Neural progenitor cell (in vitro differentiated cells): Measurements from ENCODE around the gene RANGAP1. TPM values are rescaled to one million over a fixed set of nuclear protein-coding genes. Genes with fewer than 3 reads are reported as not detected.

ENCODE experiments used
- DNase-seq: peaks from one replicate; pipeline ENCODE4 v3.0.0-alpha.2; 2016; ENCODE audit warnings: low spot score
- H2AFZ ChIP-seq: fragments of 200-600 bp; sonication (generic); replicated peaks from 2 replicates; pipeline ENCODE4 v1.6.1; 2016; ENCODE audit warnings: antibody characterized with exemption
- H3F3A ChIP-seq: fragments of 200-600 bp; sonication (generic); 2 replicates; pipeline ENCODE4 v1.6.1; 2016; ENCODE audit warnings: antibody characterized with exemption, low read depth
- H3K27ac ChIP-seq: fragments of 200-600 bp; sonication (generic); 2 replicates; pipeline ENCODE4 v1.5.1; 2016; ENCODE audit warnings: mild to moderate bottlenecking
- H3K27me3 ChIP-seq: fragments of 200-600 bp; sonication (generic); 2 replicates; pipeline ENCODE4 v1.6.1; 2016; ENCODE audit warnings: mild to moderate bottlenecking, moderate library complexity
- H3K36me3 ChIP-seq: fragments of 200-600 bp; sonication (generic); 2 replicates; pipeline ENCODE4 v1.5.1; 2016
- H3K4me1 ChIP-seq: fragments of 200-600 bp; sonication (generic); 2 replicates; pipeline ENCODE4 v1.6.1; 2016; ENCODE audit warnings: mixed run types
- H3K4me2 ChIP-seq: fragments of 200-600 bp; sonication (generic); 2 replicates; pipeline ENCODE4 v1.6.1; 2016
- H3K4me3 ChIP-seq: fragments of 200-600 bp; sonication (generic); 2 replicates; pipeline ENCODE4 v1.5.1; 2016
- H3K79me2 ChIP-seq: fragments of 200-600 bp; sonication (generic); 2 replicates; pipeline ENCODE4 v1.6.1; 2016; ENCODE audit warnings: low read depth
- H3K9ac ChIP-seq: fragments of 200-600 bp; sonication (generic); 2 replicates; pipeline ENCODE4 v1.6.1; 2016
- H3K9me3 ChIP-seq: fragments of 200-600 bp; sonication (generic); 2 replicates; pipeline ENCODE4 v1.5.1; 2016; ENCODE audit warnings: low read depth
- H4K20me1 ChIP-seq: fragments of 200-600 bp; sonication (generic); 2 replicates; pipeline ENCODE4 v1.6.1; 2016; ENCODE audit warnings: low read depth
- H3K27ac Mint-ChIP-seq: 3 replicates; pipeline ENCODE4 v1.8.0; 2021; ENCODE audit warnings: mixed read lengths
- H3K27me3 Mint-ChIP-seq: 2 replicates; pipeline ENCODE4 v1.8.0; 2022; ENCODE audit warnings: low read depth, mild to moderate bottlenecking, inconsistent platforms, moderate library complexity, mixed read lengths; ENCODE audit not compliant: insufficient read depth
- H3K36me3 Mint-ChIP-seq: 3 replicates; pipeline ENCODE4 v1.8.0; 2021; ENCODE audit warnings: mixed read lengths
- H3K4me1 Mint-ChIP-seq: 3 replicates; pipeline ENCODE4 v1.8.0; 2021; ENCODE audit warnings: mixed read lengths
- H3K4me3 Mint-ChIP-seq: 3 replicates; pipeline ENCODE4 v1.8.0; 2021; ENCODE audit warnings: mild to moderate bottlenecking, moderate library complexity, mixed read lengths
- H3K9me3 Mint-ChIP-seq: 3 replicates; pipeline ENCODE4 v1.8.0; 2020; ENCODE audit warnings: mixed read lengths
- EZH2 ChIP-seq: fragments of 200-600 bp; sonication (generic); IDR thresholded peaks from 2 replicates; pipeline ENCODE4 v1.6.1; 2017; ENCODE audit warnings: antibody characterized with exemption, mild to moderate bottlenecking, moderate library complexity
- EZH2phosphoT487 ChIP-seq: fragments of 200-600 bp; sonication (generic); IDR thresholded peaks from 2 replicates; pipeline ENCODE4 v1.6.1; 2017; ENCODE audit warnings: antibody characterized with exemption
- total RNA-seq: library from RNA; depleted of rRNA; stranded (reverse); fragments of >200 nt; gene quantifications from 2 replicates; pipeline ENCODE4 v1.2.3, GENCODE V29; 2015; ENCODE audit warnings: low replicate concordance
- TF ChIP-seq, protein P1 (sequence below): fragments of 200-600 bp; sonication (generic); IDR thresholded peaks from 2 replicates; pipeline ENCODE4 v1.5.1; 2017; ENCODE audit warnings: antibody characterized with exemption, mild to moderate bottlenecking

Gene RANGAP1
- total RNA-seq, 1 donor from 2014 or later: 53.4 TPM

DNA sequence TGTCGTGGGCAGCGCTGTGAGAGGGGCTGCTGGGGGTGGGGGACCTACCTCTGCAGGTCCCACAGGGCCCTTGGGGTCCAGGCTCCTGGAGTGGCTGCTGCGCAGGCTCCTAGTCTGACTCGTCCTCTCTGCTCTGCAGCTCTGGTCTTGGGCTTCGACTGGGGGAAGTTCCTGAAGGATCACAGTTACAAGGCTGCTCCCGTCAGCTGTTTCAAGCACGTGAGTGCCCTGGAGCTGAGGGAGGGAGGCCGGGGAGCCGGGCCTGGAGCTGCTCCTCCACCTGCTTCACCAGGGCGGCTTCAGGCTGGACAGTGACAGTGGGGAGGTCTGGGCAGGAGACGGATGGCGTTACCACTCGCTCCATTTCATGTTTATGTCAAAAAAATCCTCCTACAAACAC, 69.0 kb downstream of the RANGAP1 start:
- Mint-ChIP-seq H3K36me3 (peaks cover 40% of the 10 kb centered on the region), H3K9me3 (peaks cover 12% of the 10 kb centered on the region), H3K27me3 (peaks cover 3% of the 10 kb centered on the region), H3K4me1 (peaks cover 20% of the 10 kb centered on the region), H3K27ac (peak overlapping the region; percentile 50), H3K4me3 (no peak overlapping the region)
- Histone ChIP-seq H3F3A (peaks cover 18% of the 10 kb centered on the region), H4K20me1 (no peaks in the 10 kb centered on the region), H3K36me3 (no peaks in the 10 kb centered on the region), H3K4me2 (peak overlapping the region; percentile 35), H3K9ac (no peak overlapping the region), H2AFZ (no peak overlapping the region), H3K9me3 (no peaks in the 10 kb centered on the region), H3K4me1 (no peaks in the 10 kb centered on the region), H3K27me3 (no peaks in the 10 kb centered on the region), H3K4me3 (no peak overlapping the region), H3K27ac (peak overlapping the region; percentile 75), H3K79me2 (no peaks in the 10 kb centered on the region)
- TF ChIP-seq EZH2: no peak
- no peak for TF ChIP-seq EZH2phosphoT487
- TF ChIP-seq, protein P1, sequence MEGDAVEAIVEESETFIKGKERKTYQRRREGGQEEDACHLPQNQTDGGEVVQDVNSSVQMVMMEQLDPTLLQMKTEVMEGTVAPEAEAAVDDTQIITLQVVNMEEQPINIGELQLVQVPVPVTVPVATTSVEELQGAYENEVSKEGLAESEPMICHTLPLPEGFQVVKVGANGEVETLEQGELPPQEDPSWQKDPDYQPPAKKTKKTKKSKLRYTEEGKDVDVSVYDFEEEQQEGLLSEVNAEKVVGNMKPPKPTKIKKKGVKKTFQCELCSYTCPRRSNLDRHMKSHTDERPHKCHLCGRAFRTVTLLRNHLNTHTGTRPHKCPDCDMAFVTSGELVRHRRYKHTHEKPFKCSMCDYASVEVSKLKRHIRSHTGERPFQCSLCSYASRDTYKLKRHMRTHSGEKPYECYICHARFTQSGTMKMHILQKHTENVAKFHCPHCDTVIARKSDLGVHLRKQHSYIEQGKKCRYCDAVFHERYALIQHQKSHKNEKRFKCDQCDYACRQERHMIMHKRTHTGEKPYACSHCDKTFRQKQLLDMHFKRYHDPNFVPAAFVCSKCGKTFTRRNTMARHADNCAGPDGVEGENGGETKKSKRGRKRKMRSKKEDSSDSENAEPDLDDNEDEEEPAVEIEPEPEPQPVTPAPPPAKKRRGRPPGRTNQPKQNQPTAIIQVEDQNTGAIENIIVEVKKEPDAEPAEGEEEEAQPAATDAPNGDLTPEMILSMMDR: no peak
- DNase-seq: no peak

- Histone ChIP-seq H2AFZ (no peak overlapping the region), H3K27ac (no peak overlapping the region), H3K36me3 (no peaks in the 10 kb centered on the region), H3F3A (peaks cover 18% of the 10 kb centered on the region), H3K27me3 (no peaks in the 10 kb centered on the region), H3K4me3 (no peak overlapping the region), H3K4me1 (no peaks in the 10 kb centered on the region), H3K9me3 (no peaks in the 10 kb centered on the region), H3K79me2 (no peaks in the 10 kb centered on the region), H3K4me2 (no peak overlapping the region), H3K9ac (no peak overlapping the region), H4K20me1 (no peaks in the 10 kb centered on the region)
- H3K4me1 Mint-ChIP-seq: peaks cover 20% of the 10 kb centered on the region
- peaks cover 12% of the 10 kb centered on the region for H3K9me3 Mint-ChIP-seq
- H3K4me3 Mint-ChIP-seq: no peak overlapping the region
- TF ChIP-seq EZH2 (no peak), EZH2phosphoT487 (no peak)
- TF ChIP-seq, protein P1: no peak
- DNase-seq: no peak
- peaks cover 3% of the 10 kb centered on the region for H3K27me3 Mint-ChIP-seq
- H3K27ac Mint-ChIP-seq: no peak overlapping the region
- H3K36me3 Mint-ChIP-seq: peaks cover 37% of the 10 kb centered on the region
Observed at GRCh38 chr22:41215926-41216325, 70.1 kb downstream of the RANGAP1 start.

GRCh38 chr22:41215409-41215808, 70.6 kb downstream of the RANGAP1 start:
- no peaks in the 10 kb centered on the region for H3K27me3 ChIP-seq
- DNase-seq: no peak
- H3K4me3 ChIP-seq: no peak overlapping the region
- Mint-ChIP-seq H3K27ac (no peak overlapping the region), H3K4me1 (peaks cover 20% of the 10 kb centered on the region), H3K4me3 (no peak overlapping the region), H3K27me3 (peaks cover 3% of the 10 kb centered on the region), H3K9me3 (peaks cover 12% of the 10 kb centered on the region), H3K36me3 (peaks cover 40% of the 10 kb centered on the region)
- no peak overlapping the region for H3K4me2 ChIP-seq
- H3K9me3 ChIP-seq: no peaks in the 10 kb centered on the region
- no peak overlapping the region for H2AFZ ChIP-seq
- H3K79me2 ChIP-seq: no peaks in the 10 kb centered on the region
- no peak overlapping the region for H3K27ac ChIP-seq
- peaks cover 18% of the 10 kb centered on the region for H3F3A ChIP-seq
- no peaks in the 10 kb centered on the region for H3K4me1 ChIP-seq
- H3K36me3 ChIP-seq: no peaks in the 10 kb centered on the region
- no peaks in the 10 kb centered on the region for H4K20me1 ChIP-seq
- TF ChIP-seq EZH2 (no peak), EZH2phosphoT487 (no peak)
- TF ChIP-seq, protein P1: no peak
- H3K9ac ChIP-seq: no peak overlapping the region
